Adrenal gland (tissue), 12 donors: ENCODE results near the gene GHDC. TPM values are rescaled to one million over a fixed set of nuclear protein-coding genes. Genes with fewer than 3 reads are reported as not detected.

Experiments
- DNase-seq, 7 donors: peaks; one replicate each; pipeline ENCODE4 v3.0.0-alpha.2; 2019 to 2020
- H3K27ac ChIP-seq, 5 donors: fragments of 200-600 bp; sonication (generic) in 4 of 5; 1 replicate in 3 of 5; 2 replicates in 2 of 5; pipeline versions ENCODE4 v1.5.1 to v1.8.0; 2016 to 2020; ENCODE audit warnings: mild to moderate bottlenecking in 1 of 5
- H3K27me3 ChIP-seq: fragments of 200-600 bp; 2 replicates; pipeline ENCODE4 v1.8.0; 2021
- H3K36me3 ChIP-seq, 2 donors: fragments of 200-600 bp; replicated peaks in 1 of 2; 1 replicate in 1 of 2; 2 replicates in 1 of 2; pipeline versions ENCODE4 v1.5.1 to v1.8.0; 2018 to 2022
- H3K4me1 ChIP-seq, 2 donors: fragments of 200-600 bp; replicated peaks in 1 of 2; 1 replicate in 1 of 2; 2 replicates in 1 of 2; pipeline versions ENCODE4 v1.5.1 to v1.8.0; 2018 to 2021
- H3K4me3 ChIP-seq, 4 donors: fragments of 200-600 bp; sonication (generic) in 3 of 4; one replicate each; pipeline ENCODE4 v1.5.1; 2016 to 2018
- H3K9me3 ChIP-seq, 3 donors: fragments of 200-600 bp; sonication (generic) in 1 of 3; replicated peaks in 1 of 3; 1 replicate in 2 of 3; 2 replicates in 1 of 3; pipeline versions ENCODE4 v1.5.1 to v1.8.0; 2016 to 2021
- POLR2A ChIP-seq, 2 donors: fragments of 450-650 bp; IDR thresholded peaks; one replicate each; pipeline ENCODE4 v1.6.1; 2017; ENCODE audit warnings: antibody characterized with exemption in 2 of 2, mild to moderate bottlenecking in 2 of 2, moderate library complexity in 1 of 2
- WGBS, 4 donors: extraction: QIAGEN DNeasy Blood & Tissue Kit in 2 of 4; methylation state at CpG; one replicate each; pipeline versions ENCODE4 v1.1.5 to v1.1.7; 2013 to 2017; 5-methylcytosine and 5-hydroxymethylcytosine counted together
- intact Hi-C, 2 donors: fragments of 100-400 bp; cut with DNase I; formaldehyde crosslinking; loops; one replicate each; pipeline versions ENCODE4 v1.14.1 to v1.15.0; 2022 to 2023
- polyA plus RNA-seq, 3 donors: library from polyadenylated mRNA; stranded (reverse); fragments of 200-250 nt in 2 of 3; fragments of 350-450 nt in 1 of 3; fragmentation: Illumina TruSeq in 1 of 3; extraction: RNeasy Lipid Tissue Mini Kit (QIAGEN cat#74804) in 1 of 3; gene quantifications; one replicate each; pipeline ENCODE4 v1.2.3, GENCODE V29; 2013 to 2014
- total RNA-seq, 9 donors: library from RNA; depleted of rRNA in 4 of 9; stranded (reverse); fragments of >200 nt in 4 of 9; fragments of 120-200 nt in 1 of 9; fragmentation: NEBNext Ultra II Directional in 1 of 9; extraction: Animal tissue kit (Norgen Biotek cat#: 25700) in 1 of 9; gene quantifications; one replicate each; pipeline versions ENCODE4 v1.1.0 to v1.2.4, GENCODE V29; 2013 to 2023
- TF ChIP-seq, protein P1 (sequence below), 6 experiments: fragments of 450-650 bp in 4 of 6; fragments of 200-600 bp in 2 of 6; sonication (generic) in 1 of 6; IDR thresholded peaks; 1 replicate in 5 of 6; 2 replicates in 1 of 6; pipeline versions ENCODE4 v1.5.1 to v1.8.0; 2016 to 2021; ENCODE audit warnings: antibody characterized with exemption in 6 of 6, mild to moderate bottlenecking in 2 of 6, moderate library complexity in 1 of 6
- donor health status: healthy with polysubstance abuse.
- donor health status: Bipolar disorder and iron deficiency.
- donor health status: DM: yes; HTN: yes; CAD: no.
- donor health status: DM: no; HTN: no; CAD: no.
- donor health status: DM: no; HTN: no; CAD: no.
- donor health status: DM: yes; HTN: yes; CAD: no.

Gene GHDC
- total and polyA plus RNA-seq, 12 donors: 10.5 to 344 (median 58.5) TPM

GRCh38 chr17:42230225-42230624, 35.9 kb upstream of the GHDC start:
- Histone ChIP-seq H3K9me3 (no peaks in the 10 kb centered on the region), H3K36me3 (peaks cover 0 to 10% of the 10 kb centered on the region in 2 donors), H3K4me3 (no peak overlapping the region), H3K27ac (no peak overlapping the region), H3K4me1 (peaks cover 20 to 32% of the 10 kb centered on the region in 2 donors), H3K27me3 (no peaks in the 10 kb centered on the region)
- DNase-seq: peak in 2 of 7 donors; percentile 1 to 18
- intact Hi-C loops: no loop called here
- no peak for TF ChIP-seq POLR2A (IDR thresholded peaks at IDR 0.05)
- TF ChIP-seq, protein P1, sequence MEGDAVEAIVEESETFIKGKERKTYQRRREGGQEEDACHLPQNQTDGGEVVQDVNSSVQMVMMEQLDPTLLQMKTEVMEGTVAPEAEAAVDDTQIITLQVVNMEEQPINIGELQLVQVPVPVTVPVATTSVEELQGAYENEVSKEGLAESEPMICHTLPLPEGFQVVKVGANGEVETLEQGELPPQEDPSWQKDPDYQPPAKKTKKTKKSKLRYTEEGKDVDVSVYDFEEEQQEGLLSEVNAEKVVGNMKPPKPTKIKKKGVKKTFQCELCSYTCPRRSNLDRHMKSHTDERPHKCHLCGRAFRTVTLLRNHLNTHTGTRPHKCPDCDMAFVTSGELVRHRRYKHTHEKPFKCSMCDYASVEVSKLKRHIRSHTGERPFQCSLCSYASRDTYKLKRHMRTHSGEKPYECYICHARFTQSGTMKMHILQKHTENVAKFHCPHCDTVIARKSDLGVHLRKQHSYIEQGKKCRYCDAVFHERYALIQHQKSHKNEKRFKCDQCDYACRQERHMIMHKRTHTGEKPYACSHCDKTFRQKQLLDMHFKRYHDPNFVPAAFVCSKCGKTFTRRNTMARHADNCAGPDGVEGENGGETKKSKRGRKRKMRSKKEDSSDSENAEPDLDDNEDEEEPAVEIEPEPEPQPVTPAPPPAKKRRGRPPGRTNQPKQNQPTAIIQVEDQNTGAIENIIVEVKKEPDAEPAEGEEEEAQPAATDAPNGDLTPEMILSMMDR (IDR thresholded peaks at IDR 0.05): no peak
- WGBS, 4 donors: 77 to 87% (median 82%) methylated on average over 5 of the region's 5 CpGs

GRCh38 chr17:42227849-42228700, 33.8 kb upstream of the GHDC start:
- H3K36me3 ChIP-seq: peaks cover 0 to 29% of the 10 kb centered on the region in 2 donors
- 71 to 77% (median 72%) methylated on average over 11 of the region's 11 CpGs for WGBS, 4 donors
- H3K4me1 ChIP-seq: peaks cover 5 to 18% of the 10 kb centered on the region in 2 donors
- peak overlapping the region in 3 of 5 donors; percentile 28 to 44 (median 33) for H3K27ac ChIP-seq
- DNase-seq: peak in 2 of 7 donors; percentile 15 to 42
- no peaks in the 10 kb centered on the region for H3K27me3 ChIP-seq
- intact Hi-C loops: loop anchor here in 1 of 2 donors (10.0 kb wide), 1 partner anchor 177 kb away; no protein-coding TSS in a partner anchor
- TF ChIP-seq, protein P1 (IDR thresholded peaks at IDR 0.05): no peak
- no peak for TF ChIP-seq POLR2A (IDR thresholded peaks at IDR 0.05)
- no peaks in the 10 kb centered on the region for H3K9me3 ChIP-seq
- H3K4me3 ChIP-seq: no peak overlapping the region

GRCh38 chr17:42225646-42226045, 31.4 kb upstream of the GHDC start:
- Histone ChIP-seq H3K4me3 (no peak overlapping the region), H3K36me3 (peaks cover 0 to 47% of the 10 kb centered on the region in 2 donors), H3K9me3 (no peaks in the 10 kb centered on the region), H3K4me1 (peaks cover 4 to 14% of the 10 kb centered on the region in 2 donors), H3K27ac (no peak overlapping the region), H3K27me3 (no peaks in the 10 kb centered on the region)
- TF ChIP-seq POLR2A (IDR thresholded peaks at IDR 0.05): no peak
- TF ChIP-seq, protein P1 (IDR thresholded peaks at IDR 0.05): no peak
- no peak for DNase-seq
- intact Hi-C loops: loop anchor here in 1 of 2 donors (10.0 kb wide), 1 partner anchor 179 kb away; no protein-coding TSS in a partner anchor
- WGBS, 4 donors: 80 to 95% (median 88%) methylated on average over 5 of the region's 5 CpGs

DNA sequence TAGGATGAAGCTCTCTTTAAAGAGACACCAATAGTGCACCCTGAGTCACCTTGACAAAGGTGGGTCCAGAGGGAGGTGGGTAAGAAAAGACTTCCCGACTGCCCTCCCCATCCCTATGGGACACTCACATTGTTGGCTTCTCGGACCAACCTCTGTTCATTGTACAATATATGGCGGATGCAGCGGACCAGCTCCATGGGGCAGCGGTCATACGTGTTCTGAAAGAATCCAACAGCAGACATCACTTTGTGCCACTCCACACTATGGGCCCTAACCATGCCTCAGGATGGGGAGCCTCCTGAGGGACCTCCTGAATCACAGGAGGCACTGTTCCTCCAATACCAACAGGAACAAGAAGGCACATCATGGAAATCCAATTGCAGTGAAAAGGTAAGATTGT, 30.4 kb upstream of the GHDC start:
- intact Hi-C loops: loop anchor here in 1 of 2 donors (10.0 kb wide), 1 partner anchor 180 kb away; no protein-coding TSS in a partner anchor
- WGBS, 4 donors: 92 to 98% (median 96%) methylated on average over 6 of the region's 6 CpGs
- Histone ChIP-seq H3K9me3 (no peaks in the 10 kb centered on the region), H3K4me3 (no peak overlapping the region), H3K4me1 (peaks cover 4 to 14% of the 10 kb centered on the region in 2 donors), H3K36me3 (peaks cover 0 to 52% of the 10 kb centered on the region in 2 donors), H3K27ac (no peak overlapping the region), H3K27me3 (no peaks in the 10 kb centered on the region)
- TF ChIP-seq, protein P1 (IDR thresholded peaks at IDR 0.05): no peak
- TF ChIP-seq POLR2A (IDR thresholded peaks at IDR 0.05): no peak
- DNase-seq: no peak
